IMR-90 (cell line): ENCODE results near the gene MTHFS. TPM values are rescaled to one million over a fixed set of nuclear protein-coding genes. Genes with fewer than 3 reads are reported as not detected.

Experiments used
- ATAC-seq: fragments of 200-7000 bp; cut with Tn5 transposase; 2 replicates; pipeline ENCODE4 v1.9.1; 2020; ENCODE audit warnings: low read depth, mild to moderate bottlenecking, moderate library complexity
- BruUV-seq: library from RNA; stranded (reverse); fragments of 400-500 nt; replicated peaks from 2 replicates; lab custom pipeline; 2021; lab: Mats Ljungman, UMichigan
- CTCF ChIA-PET: fragments of 300-600 bp; formaldehyde crosslinking; extraction: SDS; loops from one replicate; lab custom pipeline; 2021; ENCODE audit warnings: antibody characterized with exemption; lab: Yijun Ruan, JAX
- POLR2A ChIA-PET: fragments of 300-600 bp; sonication (Branson Sonifier 250); formaldehyde crosslinking; loops from one replicate; lab custom pipeline; 2022; ENCODE audit warnings: antibody characterized with exemption; ENCODE audit not compliant: unreplicated experiment; lab: Charles Lee
- DNase-seq: peaks from one replicate; pipeline ENCODE4 v3.0.0; 2013
- H2AFZ ChIP-seq: replicated peaks from 2 replicates; pipeline ENCODE3; 2013; ENCODE audit warnings: low read length, mild to moderate bottlenecking; ENCODE audit not compliant: poor library complexity
- H2AK5ac ChIP-seq: 2 replicates; pipeline ENCODE4 v1.6.1; 2013; ENCODE audit warnings: low read depth, low read length, inconsistent platforms
- H2AK9ac ChIP-seq: replicated peaks from 2 replicates; pipeline ENCODE3; 2013; ENCODE audit warnings: mild to moderate bottlenecking, low read depth, low read length, moderate library complexity; ENCODE audit not compliant: poor library complexity
- H2BK120ac ChIP-seq: 2 replicates; pipeline ENCODE4 v1.6.1; 2013; ENCODE audit warnings: low read depth, low read length, inconsistent platforms
- H2BK15ac ChIP-seq: 3 replicates; pipeline ENCODE4 v1.6.1; 2013; ENCODE audit warnings: low read depth, low read length, inconsistent platforms
- H2BK20ac ChIP-seq: 2 replicates; pipeline ENCODE4 v1.6.1; 2013; ENCODE audit warnings: low read depth, mild to moderate bottlenecking, inconsistent platforms, low read length, moderate library complexity
- H2BK5ac ChIP-seq: 2 replicates; pipeline ENCODE4 v1.6.1; 2013; ENCODE audit warnings: mild to moderate bottlenecking, low read depth, low read length, inconsistent platforms; ENCODE audit not compliant: poor library complexity, severe bottlenecking
- H3K14ac ChIP-seq: replicated peaks from 2 replicates; pipeline ENCODE4 v1.6.1; 2013; ENCODE audit warnings: low read depth, low read length, inconsistent platforms
- H3K18ac ChIP-seq: 2 replicates; pipeline ENCODE4 v1.6.1; 2013; ENCODE audit warnings: low read depth, low read length, control low read depth
- H3K23ac ChIP-seq: 2 replicates; pipeline ENCODE4 v1.6.1; 2013; ENCODE audit warnings: low read depth, low read length, inconsistent platforms
- H3K27ac ChIP-seq: 2 replicates; pipeline ENCODE4 v1.5.1; 2013; ENCODE audit warnings: mild to moderate bottlenecking, control low read depth, low read length; ENCODE audit not compliant: insufficient read depth
- H3K27me3 ChIP-seq: 2 replicates; pipeline ENCODE4 v1.6.1; 2013; ENCODE audit warnings: low read length; ENCODE audit not compliant: control insufficient read depth, insufficient read depth
- H3K36me3 ChIP-seq: 2 replicates; pipeline ENCODE4 v1.6.1; 2013; ENCODE audit warnings: low read length, mixed read lengths; ENCODE audit not compliant: control insufficient read depth, insufficient read depth
- H3K4ac ChIP-seq: 2 replicates; pipeline ENCODE4 v1.6.1; 2013; ENCODE audit warnings: low read depth, low read length, inconsistent platforms
- H3K4me1 ChIP-seq: 2 replicates; pipeline ENCODE4 v1.6.1; 2013; ENCODE audit warnings: low read length, mixed read lengths; ENCODE audit not compliant: control insufficient read depth, insufficient read depth
- H3K4me2 ChIP-seq: 2 replicates; pipeline ENCODE4 v1.6.1; 2013; ENCODE audit warnings: low read depth, mild to moderate bottlenecking, control low read depth, low read length, moderate library complexity
- H3K4me3 ChIP-seq: 2 replicates; pipeline ENCODE4 v1.5.1; 2013; ENCODE audit warnings: low read depth, mild to moderate bottlenecking, control low read depth, low read length, moderate library complexity; ENCODE audit not compliant: insufficient read depth
- H3K56ac ChIP-seq: 2 replicates; pipeline ENCODE4 v1.6.1; 2013; ENCODE audit warnings: low read length, inconsistent platforms; ENCODE audit not compliant: insufficient read depth; ENCODE audit errors: extremely low read depth
- H3K79me1 ChIP-seq, 2 experiments: 2 replicates each; pipeline ENCODE4 v1.6.1; 2013; ENCODE audit warnings: low read length in 2 of 2, inconsistent platforms in 1 of 2, low read depth in 1 of 2
- H3K9ac ChIP-seq: 2 replicates; pipeline ENCODE4 v1.6.1; 2013; ENCODE audit warnings: low read depth, low read length, control low read depth
- H3K9me1 ChIP-seq: 2 replicates; pipeline ENCODE4 v1.6.1; 2013; ENCODE audit warnings: low read length, inconsistent platforms; ENCODE audit not compliant: insufficient read depth
- H3K9me3 ChIP-seq: 2 replicates; pipeline ENCODE4 v1.6.1; 2013; ENCODE audit warnings: low read length; ENCODE audit not compliant: control insufficient read depth, insufficient read depth
- H4K20me1 ChIP-seq: 2 replicates; pipeline ENCODE4 v1.6.1; 2013; ENCODE audit warnings: low read length, inconsistent platforms; ENCODE audit not compliant: insufficient read depth
- H4K5ac ChIP-seq: 2 replicates; pipeline ENCODE4 v1.6.1; 2013; ENCODE audit warnings: mild to moderate bottlenecking, low read depth, low read length, control low read depth
- H4K8ac ChIP-seq, 2 experiments: 2 replicates each; pipeline ENCODE4 v1.6.1; 2013; ENCODE audit warnings: low read depth in 2 of 2, low read length in 2 of 2, control low read depth in 1 of 2, inconsistent platforms in 1 of 2
- H4K91ac ChIP-seq: 2 replicates; pipeline ENCODE4 v1.6.1; 2013; ENCODE audit warnings: low read depth, low read length, inconsistent platforms; ENCODE audit not compliant: insufficient read depth
- BHLHE40 ChIP-seq: fragments of 150-350 bp; IDR thresholded peaks from 2 replicates; pipeline ENCODE4 v1.6.1; 2016; ENCODE audit warnings: mild to moderate bottlenecking, low read depth, low read length
- CEBPB ChIP-seq: IDR thresholded peaks from 2 replicates; pipeline ENCODE4 v1.6.1; 2012; ENCODE audit warnings: low read depth, low read length, improper control_type of control experiment
- FOS ChIP-seq: fragments of 150-350 bp; IDR thresholded peaks from 2 replicates; pipeline ENCODE4 v1.6.1; 2016; ENCODE audit warnings: low read depth, low read length
- MAFK ChIP-seq: IDR thresholded peaks from 2 replicates; pipeline ENCODE4 v1.6.1; 2012; ENCODE audit warnings: low read depth, low read length, improper control_type of control experiment
- MAZ ChIP-seq: IDR thresholded peaks from 2 replicates; pipeline ENCODE4 v1.6.1; 2012; ENCODE audit warnings: low read depth, mild to moderate bottlenecking, low read length, improper control_type of control experiment, moderate library complexity, borderline replicate concordance
- MXI1 ChIP-seq: IDR thresholded peaks from 2 replicates; pipeline ENCODE4 v1.6.1; 2012; ENCODE audit warnings: low read depth, mild to moderate bottlenecking, low read length, moderate library complexity, borderline replicate concordance
- NFE2L2 ChIP-seq: fragments of 150-350 bp; IDR thresholded peaks from 2 replicates; pipeline ENCODE4 v1.6.1; 2016; ENCODE audit warnings: low read depth, mild to moderate bottlenecking, low read length
- POLR2A ChIP-seq: IDR thresholded peaks from 2 replicates; pipeline ENCODE4 v1.6.1; 2012; ENCODE audit warnings: mild to moderate bottlenecking, low read depth, low read length
- RAD21 ChIP-seq: IDR thresholded peaks from 2 replicates; pipeline ENCODE4 v1.6.1; 2012; ENCODE audit warnings: low read length, improper control_type of control experiment
- RCOR1 ChIP-seq: IDR thresholded peaks from 2 replicates; pipeline ENCODE4 v1.6.1; 2012; ENCODE audit warnings: mild to moderate bottlenecking, low read length, improper control_type of control experiment; ENCODE audit not compliant: insufficient replicate concordance
- RFX5 ChIP-seq: IDR thresholded peaks from 2 replicates; pipeline ENCODE4 v1.8.0; 2012; ENCODE audit warnings: low read depth, mild to moderate bottlenecking, low read length, moderate library complexity
- SMC3 ChIP-seq: fragments of 150-350 bp; IDR thresholded peaks from 2 replicates; pipeline ENCODE4 v1.6.1; 2016; ENCODE audit warnings: low read depth, mild to moderate bottlenecking, antibody characterized with exemption, low read length, moderate library complexity
- WGBS, 2 experiments: methylation state at CpG; one replicate each; pipeline versions ENCODE4 v1.1.5 to v1.1.7; 2013; ENCODE audit warnings: missing lambda C conversion rate in 2 of 2; ENCODE audit not compliant: insufficient read length in 1 of 2; ENCODE audit errors: extremely low coverage in 2 of 2; 5-methylcytosine and 5-hydroxymethylcytosine counted together
- dilution Hi-C: fragments of 300-500 bp; cut with HindIII; formaldehyde crosslinking; loops from one replicate; pipeline ENCODE4 v1.14.3; 2018; ENCODE audit warnings: low sequenced_read_pairs; ENCODE audit not compliant: unreplicated experiment
- in situ Hi-C: fragments of 300-500 bp; cut with MboI; formaldehyde crosslinking; loops from 3 replicates; pipeline ENCODE4 v1.14.3; 2019; ENCODE audit warnings: low sequenced_read_pairs, inconsistent platforms, mixed read lengths
- intact Hi-C: fragments of 100-400 bp; cut with micrococcal nuclease; formaldehyde crosslinking; loops from 2 replicates; pipeline ENCODE4 v1.10.0; 2022
- polyA plus RNA-seq, 3 experiments: library from polyadenylated mRNA; depleted of rRNA; stranded (reverse); fragments of >200 nt; gene quantifications; 2 replicates each; pipeline ENCODE4 v1.2.3, GENCODE V29; 2012; ENCODE audit warnings: low replicate concordance in 1 of 3
- total RNA-seq: library from RNA; depleted of rRNA; stranded (reverse); fragments of >200 nt; gene quantifications from 2 replicates; pipeline ENCODE4 v1.2.3, GENCODE V29; 2012
- TF ChIP-seq, protein P1 (sequence below): fragments of 150-350 bp; IDR thresholded peaks from 2 replicates; pipeline ENCODE4 v1.6.1; 2017; ENCODE audit warnings: mild to moderate bottlenecking, antibody characterized with exemption, low read length, low read depth
- TF ChIP-seq, protein P2 (sequence below): conservative IDR thresholded peaks from 2 replicates; pipeline ENCODE4 v1.5.1; 2012; ENCODE audit warnings: mild to moderate bottlenecking, low read depth, low read length, improper control_type of control experiment

Gene MTHFS
- total and polyA plus RNA-seq, 2 of the 4 experiments (the other 2 are of a cell fraction): 5.5 to 6.3 TPM

DNA sequence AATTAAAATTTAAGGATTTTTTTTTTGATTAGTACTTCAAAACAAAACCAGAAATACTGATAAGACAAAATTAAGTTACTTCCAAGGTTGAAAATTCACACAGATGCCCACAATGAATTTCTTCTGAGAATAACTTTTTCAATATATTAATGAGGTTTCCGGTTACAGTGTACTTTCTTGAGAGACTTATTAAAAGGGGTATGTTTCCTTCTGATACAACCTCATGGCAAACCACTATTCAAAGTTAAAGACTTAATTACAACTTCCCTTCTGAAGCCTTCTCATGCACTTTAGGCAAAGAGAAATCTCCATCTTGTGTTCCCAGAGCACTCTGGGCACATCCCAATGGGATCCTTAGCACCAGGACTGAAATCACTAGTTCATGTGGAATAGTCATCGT lies 36.2 kb downstream of the MTHFS start:
- peaks cover 3% of the 10 kb centered on the region; the same call in 1 of the 2 replicates for H3K9me1 ChIP-seq
- no peak overlapping the region for H3K4ac ChIP-seq
- H2AK9ac ChIP-seq: no peak overlapping the region
- no peak overlapping the region for H3K14ac ChIP-seq
- no peak overlapping the region for H2BK5ac ChIP-seq
- BruUV-seq: no TSS peak
- peaks cover 2% of the 10 kb centered on the region; the same call in 1 of the 2 replicates for H3K36me3 ChIP-seq
- in situ Hi-C loops: no loop called here
- no peak overlapping the region for H2AFZ ChIP-seq
- no peak overlapping the region for H4K5ac ChIP-seq
- no peak overlapping the region for H3K4me2 ChIP-seq
- H2AK5ac ChIP-seq: no peak overlapping the region
- H3K9ac ChIP-seq: no peak overlapping the region
- no peaks in the 10 kb centered on the region for H3K9me3 ChIP-seq
- DNase-seq: no peak
- POLR2A ChIA-PET: no interaction called here
- no peak overlapping the region for H4K8ac ChIP-seq
- H2BK120ac ChIP-seq: no peak overlapping the region
- CTCF ChIA-PET: interaction anchor here (0.6 kb wide), 1 partner anchor 1684 kb away, joined by 3 read pairs; no protein-coding TSS in a partner anchor
- no peak overlapping the region for H3K18ac ChIP-seq
- no peaks in the 10 kb centered on the region for H3K79me1 ChIP-seq
- dilution Hi-C loops: no loop called here
- H3K27me3 ChIP-seq: no peaks in the 10 kb centered on the region
- H3K23ac ChIP-seq: no peak overlapping the region
- no peak overlapping the region for H3K27ac ChIP-seq
- TF ChIP-seq FOS (no peak), SMC3 (no peak), POLR2A (no peak), MXI1 (no peak), NFE2L2 (no peak), CEBPB (no peak), MAZ (no peak), MAFK (no peak), RFX5 (no peak), BHLHE40 (no peak), RCOR1 (no peak), RAD21 (no peak)
- TF ChIP-seq, protein P1, sequence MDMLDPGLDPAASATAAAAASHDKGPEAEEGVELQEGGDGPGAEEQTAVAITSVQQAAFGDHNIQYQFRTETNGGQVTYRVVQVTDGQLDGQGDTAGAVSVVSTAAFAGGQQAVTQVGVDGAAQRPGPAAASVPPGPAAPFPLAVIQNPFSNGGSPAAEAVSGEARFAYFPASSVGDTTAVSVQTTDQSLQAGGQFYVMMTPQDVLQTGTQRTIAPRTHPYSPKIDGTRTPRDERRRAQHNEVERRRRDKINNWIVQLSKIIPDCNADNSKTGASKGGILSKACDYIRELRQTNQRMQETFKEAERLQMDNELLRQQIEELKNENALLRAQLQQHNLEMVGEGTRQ: no peak
- TF ChIP-seq, protein P2, sequence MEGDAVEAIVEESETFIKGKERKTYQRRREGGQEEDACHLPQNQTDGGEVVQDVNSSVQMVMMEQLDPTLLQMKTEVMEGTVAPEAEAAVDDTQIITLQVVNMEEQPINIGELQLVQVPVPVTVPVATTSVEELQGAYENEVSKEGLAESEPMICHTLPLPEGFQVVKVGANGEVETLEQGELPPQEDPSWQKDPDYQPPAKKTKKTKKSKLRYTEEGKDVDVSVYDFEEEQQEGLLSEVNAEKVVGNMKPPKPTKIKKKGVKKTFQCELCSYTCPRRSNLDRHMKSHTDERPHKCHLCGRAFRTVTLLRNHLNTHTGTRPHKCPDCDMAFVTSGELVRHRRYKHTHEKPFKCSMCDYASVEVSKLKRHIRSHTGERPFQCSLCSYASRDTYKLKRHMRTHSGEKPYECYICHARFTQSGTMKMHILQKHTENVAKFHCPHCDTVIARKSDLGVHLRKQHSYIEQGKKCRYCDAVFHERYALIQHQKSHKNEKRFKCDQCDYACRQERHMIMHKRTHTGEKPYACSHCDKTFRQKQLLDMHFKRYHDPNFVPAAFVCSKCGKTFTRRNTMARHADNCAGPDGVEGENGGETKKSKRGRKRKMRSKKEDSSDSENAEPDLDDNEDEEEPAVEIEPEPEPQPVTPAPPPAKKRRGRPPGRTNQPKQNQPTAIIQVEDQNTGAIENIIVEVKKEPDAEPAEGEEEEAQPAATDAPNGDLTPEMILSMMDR: no peak
- no peak overlapping the region for H2BK20ac ChIP-seq
- no peak overlapping the region for H3K56ac ChIP-seq
- no peak overlapping the region for H4K91ac ChIP-seq
- intact Hi-C loops: no loop called here
- H3K4me1 ChIP-seq: peaks cover 2% of the 10 kb centered on the region; the same call in 1 of the 2 replicates
- ATAC-seq: no peak
- no peaks in the 10 kb centered on the region for H4K20me1 ChIP-seq
- H3K4me3 ChIP-seq: no peak overlapping the region
- WGBS, 2 experiments: no CpG with 5 or more reads among the region's 2 CpGs
- no peak overlapping the region for H2BK15ac ChIP-seq
